ENCODE measurements around the gene ZNF185. TPM values are rescaled to one million over a fixed set of nuclear protein-coding genes. Genes with fewer than 3 reads are reported as not detected.

The ZNF185 gene
- total and polyA plus RNA-seq, 9 of the 15 experiments (the other 6 are each of a cell fraction or from before 2014, with no cell fraction given) = 0.08 to 1.1 (median 0.22) TPM

- peaks cover 2 to 6% of the 10 kb centered on the region in 2 experiments; a peak in 4 of 5 replicates for H3K4me1 ChIP-seq (replicated peaks in 1 of 2; ENCODE audit: control insufficient read depth in 2 of 2, insufficient read depth in 2 of 2, low read length in 2 of 2)
- H3K4me2 ChIP-seq (ENCODE audit: insufficient read depth, low read length) = no peak overlapping the region
- no peaks in the 10 kb centered on the region for H3K9me3 ChIP-seq (replicated peaks; ENCODE audit: control insufficient read depth, insufficient read depth, low read depth, low read length)
- intact Hi-C loops (cut with micrococcal nuclease) (no loop called here), in situ Hi-C loops (cut with MboI) (no loop called here)
- H3K9me1 ChIP-seq (ENCODE audit: control insufficient read depth, insufficient read depth, low read length) = no peaks in the 10 kb centered on the region
- H3K9ac ChIP-seq (ENCODE audit: insufficient read depth in 1 of 2, low read depth in 2 of 2, low read length in 2 of 2) = no peak overlapping the region
- CTCF ChIA-PET (ENCODE audit: low intra/inter-chr PET ratio) = no interaction called here
- H3K36me3 ChIP-seq (ENCODE audit: control insufficient read depth, insufficient read depth, low read length) = no peaks in the 10 kb centered on the region
- no peak overlapping the region for H3K4me3 ChIP-seq
- H2AFZ ChIP-seq (ENCODE audit: low read depth, low read length) = no peak overlapping the region
- H3K27ac ChIP-seq (ENCODE audit: extremely low read depth, low read depth, low read length) = no peak overlapping the region
- WGBS (ENCODE audit: insufficient coverage, low coverage, missing lambda C conversion rate) = 15% methylated on average over 6 of the region's 9 CpGs
- BruUV-seq (replicated peaks) = no TSS peak
- ATAC-seq (no peak), FAIRE-seq (no peak), DNase-seq (ENCODE audit: extremely low read depth in 1 of 4, low spot score in 3 of 4) (no peak)
- peaks cover 2 to 24% of the 10 kb centered on the region in 2 experiments; a peak in 3 of 5 replicates for H3K27me3 ChIP-seq (ENCODE audit: control insufficient read depth in 2 of 2, insufficient read depth in 2 of 2, low read length in 2 of 2)
- POLR2A ChIA-PET = no interaction called here
- TF ChIP-seq SMAD3 (CRISPR knock-in tag; conservative IDR thresholded peaks at IDR 0.05) (no peak), XRCC3 (IDR thresholded peaks at IDR 0.05) (no peak), XRCC4 (IDR thresholded peaks at IDR 0.05; ENCODE audit: extremely low read depth, insufficient read depth, insufficient read length) (no peak), FOXJ2 (tag; IDR thresholded peaks at IDR 0.05) (no peak), NFE2 (IDR thresholded peaks at IDR 0.05; ENCODE audit: low read depth) (no peak), MTA1 (IDR thresholded peaks at IDR 0.05; ENCODE audit: borderline replicate concordance) (no peak), ZNF551 (CRISPR knock-in tag; IDR thresholded peaks at IDR 0.05) (no peak), SMARCA5 (IDR thresholded peaks at IDR 0.05) (no peak), TEAD1 (CRISPR knock-in tag; IDR thresholded peaks at IDR 0.05) (no peak), EZH2 (IDR thresholded peaks at IDR 0.05; ENCODE audit: borderline replicate concordance, low read depth, low read length) (no peak), TAL1 (IDR thresholded peaks at IDR 0.05) (no peak), CBX8 (IDR thresholded peaks at IDR 0.05; ENCODE audit: borderline replicate concordance, extremely low read depth, low read depth, low read length, poor library complexity, severe bottlenecking) (no peak), GMEB1 (CRISPR knock-in tag; IDR thresholded peaks at IDR 0.05) (no peak), TRIM25 (IDR thresholded peaks at IDR 0.05; ENCODE audit: borderline replicate concordance) (no peak), ZHX1 (conservative IDR thresholded peaks at IDR 0.05; ENCODE audit: low read length) (no peak), ZNF583 (CRISPR knock-in tag; IDR thresholded peaks at IDR 0.05) (no peak), ZNF57 (CRISPR knock-in tag; IDR thresholded peaks at IDR 0.05) (no peak)
- H4K20me1 ChIP-seq (replicated peaks; ENCODE audit: control insufficient read depth, insufficient read depth, low read length) = no peaks in the 10 kb centered on the region
- no peaks in the 10 kb centered on the region for H3K79me2 ChIP-seq (ENCODE audit: control insufficient read depth, insufficient read depth, low read length)
These were observed 39.4 kb downstream of the ZNF185 start for GRCh38 chrX:152937236-152937635.
